ENCODE measurements around the gene D2HGDH.

GRCh38 chr2:241814643-241815476, 80.4 kb downstream of the D2HGDH start:
- TF ChIP-seq POLR2A (IDR thresholded peaks at IDR 0.05; ENCODE audit: low read depth, low read length), result no peak
- no peak for TF ChIP-seq POLR2AphosphoS5 (IDR thresholded peaks at IDR 0.05; ENCODE audit: low read depth, low read length)
